Endodermal cell (in vitro differentiated cells): ENCODE measurements around the gene PSMB10. TPM values are rescaled to one million over a fixed set of nuclear protein-coding genes. Genes with fewer than 3 reads are reported as not detected.

Source experiments
- DNase-seq: peaks from one replicate; pipeline ENCODE4 v3.0.0-alpha.2; 2017
- H3K27ac ChIP-seq: 2 replicates; pipeline ENCODE4 v1.5.1; 2013; ENCODE audit warnings: mild to moderate bottlenecking, low read depth, low read length, moderate library complexity
- H3K27me3 ChIP-seq: 2 replicates; pipeline ENCODE4 v1.6.1; 2013; ENCODE audit warnings: mild to moderate bottlenecking, low read length, moderate library complexity; ENCODE audit not compliant: insufficient read depth, control insufficient read depth, poor library complexity, severe bottlenecking
- H3K36me3 ChIP-seq: 2 replicates; pipeline ENCODE4 v1.7.0; 2013; ENCODE audit warnings: mild to moderate bottlenecking, low read length, moderate library complexity; ENCODE audit not compliant: control insufficient read depth, insufficient read depth
- H3K4me1 ChIP-seq: one replicate; pipeline ENCODE4 v1.7.0; 2013; ENCODE audit warnings: low read length; ENCODE audit not compliant: control insufficient read depth, insufficient read depth
- H3K4me3 ChIP-seq: 2 replicates; pipeline ENCODE4 v1.5.1; 2013; ENCODE audit warnings: mild to moderate bottlenecking, low read length, moderate library complexity
- H3K9ac ChIP-seq: 2 replicates; pipeline ENCODE4 v1.6.1; 2013; ENCODE audit warnings: mild to moderate bottlenecking, low read length, moderate library complexity; ENCODE audit not compliant: poor library complexity, severe bottlenecking; ENCODE audit errors: extremely low read depth
- H3K9me3 ChIP-seq: 2 replicates; pipeline ENCODE4 v1.6.1; 2013; ENCODE audit warnings: mild to moderate bottlenecking, low read length, moderate library complexity; ENCODE audit not compliant: control insufficient read depth
- H3K27ac Mint-ChIP-seq: 2 replicates; pipeline ENCODE4 v1.8.0; 2020; ENCODE audit warnings: mixed read lengths
- H3K27me3 Mint-ChIP-seq: 2 replicates; pipeline ENCODE4 v1.8.0; 2021; ENCODE audit warnings: mild to moderate bottlenecking, mixed read lengths; ENCODE audit not compliant: insufficient read depth
- H3K36me3 Mint-ChIP-seq: 2 replicates; pipeline ENCODE4 v1.8.0; 2020; ENCODE audit warnings: low read depth, mixed read lengths
- H3K4me1 Mint-ChIP-seq: 2 replicates; pipeline ENCODE4 v1.8.0; 2020; ENCODE audit warnings: mixed read lengths
- H3K4me3 Mint-ChIP-seq: 2 replicates; pipeline ENCODE4 v1.8.0; 2020; ENCODE audit warnings: mild to moderate bottlenecking, moderate library complexity, mixed read lengths
- H3K9me3 Mint-ChIP-seq: 2 replicates; pipeline ENCODE4 v1.8.0; 2020; ENCODE audit warnings: mild to moderate bottlenecking, mixed read lengths
- WGBS, 2 experiments: methylation state at CpG; one replicate each; pipeline versions ENCODE4 v1.1.5 to v1.1.7; 2013; ENCODE audit warnings: missing lambda C conversion rate in 2 of 2, mixed read lengths in 1 of 2; ENCODE audit not compliant: insufficient coverage in 1 of 2, insufficient read length in 1 of 2; 5-methylcytosine and 5-hydroxymethylcytosine counted together
- total RNA-seq, 2 donors: library from RNA; stranded (reverse); fragmentation: NEBNext Ultra II Directional in 1 of 2; extraction: Animal tissue kit (Norgen Biotek cat#: 25700) in 1 of 2; gene quantifications; 2 replicates in 1 of 2; 3 replicates in 1 of 2; pipeline ENCODE4 v1.2.1, GENCODE V29; 2021
- TF ChIP-seq, protein P1 (sequence below): fragments of 200-600 bp; sonication (generic); conservative IDR thresholded peaks from 2 replicates; pipeline ENCODE4 v1.5.0; 2021; ENCODE audit warnings: antibody characterized with exemption, mild to moderate bottlenecking

Gene PSMB10
- total RNA-seq, 2 donors from 2014 or later = 15.5 to 16.5 TPM

- peaks cover 30% of the 10 kb centered on the region for H3K36me3 ChIP-seq
- no peaks in the 10 kb centered on the region for H3K27me3 Mint-ChIP-seq
- peak; percentile 90 for DNase-seq
- no peak overlapping the region for H3K27ac ChIP-seq
- H3K27ac Mint-ChIP-seq = no peak overlapping the region
- no peak overlapping the region for H3K9ac ChIP-seq
- H3K9me3 Mint-ChIP-seq = no peaks in the 10 kb centered on the region
- H3K36me3 Mint-ChIP-seq = peaks cover 13% of the 10 kb centered on the region
- whole genome bisulfite sequencing, 2 experiments = 78 to 91% methylated on average over 4 to 6 of the region's 6 CpGs
- no peak overlapping the region for H3K4me3 Mint-ChIP-seq
- H3K27me3 ChIP-seq = no peaks in the 10 kb centered on the region
- no peak overlapping the region for H3K4me3 ChIP-seq
- H3K9me3 ChIP-seq = no peaks in the 10 kb centered on the region
- H3K4me1 Mint-ChIP-seq = peaks cover 8% of the 10 kb centered on the region
- TF ChIP-seq, protein P1, sequence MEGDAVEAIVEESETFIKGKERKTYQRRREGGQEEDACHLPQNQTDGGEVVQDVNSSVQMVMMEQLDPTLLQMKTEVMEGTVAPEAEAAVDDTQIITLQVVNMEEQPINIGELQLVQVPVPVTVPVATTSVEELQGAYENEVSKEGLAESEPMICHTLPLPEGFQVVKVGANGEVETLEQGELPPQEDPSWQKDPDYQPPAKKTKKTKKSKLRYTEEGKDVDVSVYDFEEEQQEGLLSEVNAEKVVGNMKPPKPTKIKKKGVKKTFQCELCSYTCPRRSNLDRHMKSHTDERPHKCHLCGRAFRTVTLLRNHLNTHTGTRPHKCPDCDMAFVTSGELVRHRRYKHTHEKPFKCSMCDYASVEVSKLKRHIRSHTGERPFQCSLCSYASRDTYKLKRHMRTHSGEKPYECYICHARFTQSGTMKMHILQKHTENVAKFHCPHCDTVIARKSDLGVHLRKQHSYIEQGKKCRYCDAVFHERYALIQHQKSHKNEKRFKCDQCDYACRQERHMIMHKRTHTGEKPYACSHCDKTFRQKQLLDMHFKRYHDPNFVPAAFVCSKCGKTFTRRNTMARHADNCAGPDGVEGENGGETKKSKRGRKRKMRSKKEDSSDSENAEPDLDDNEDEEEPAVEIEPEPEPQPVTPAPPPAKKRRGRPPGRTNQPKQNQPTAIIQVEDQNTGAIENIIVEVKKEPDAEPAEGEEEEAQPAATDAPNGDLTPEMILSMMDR = peak; percentile 90
- peaks cover 10% of the 10 kb centered on the region for H3K4me1 ChIP-seq
These were observed 5.5 kb upstream of the PSMB10 start for GRCh38 chr16:67942200-67942509.

DNA sequence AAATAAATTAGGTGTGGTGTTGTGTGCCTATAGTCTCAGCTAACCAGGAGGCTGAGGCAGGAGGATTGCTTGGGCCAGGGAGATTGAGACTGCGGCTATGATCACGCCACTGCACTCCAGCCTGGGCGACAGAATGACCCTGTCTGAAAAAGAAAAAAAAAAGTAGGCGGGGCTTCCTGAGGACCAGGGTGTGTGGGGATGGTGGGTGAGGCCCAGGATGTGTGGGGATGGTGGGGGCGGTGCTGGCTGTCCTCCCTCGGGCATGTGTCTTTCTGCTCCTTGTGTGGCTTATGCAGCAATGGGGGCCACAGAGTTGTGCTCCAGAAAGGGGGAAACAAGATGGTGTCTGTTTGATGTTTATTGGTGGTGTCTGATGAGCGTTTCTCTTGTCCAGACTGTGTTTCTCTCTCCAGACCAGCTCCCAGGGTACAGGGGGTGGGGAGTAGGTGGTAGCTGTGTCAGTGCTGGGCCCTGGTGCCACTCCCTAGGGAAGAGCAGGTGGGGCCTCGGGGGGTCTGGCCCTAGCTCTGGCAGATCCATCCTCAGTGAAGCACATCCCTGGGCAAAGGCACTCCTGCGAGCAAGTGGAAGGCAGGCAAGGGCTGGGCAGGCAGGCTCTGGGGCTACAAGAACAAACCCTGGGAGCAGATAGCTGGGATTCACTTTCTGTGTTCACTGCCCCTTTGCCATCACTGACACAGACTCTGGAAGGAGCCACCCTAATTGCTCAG lies 5.0 kb upstream of the PSMB10 start:
- no peak overlapping the region for H3K9ac ChIP-seq
- no peak overlapping the region for H3K4me3 ChIP-seq
- Mint-ChIP-seq H3K27me3 (no peaks in the 10 kb centered on the region), H3K4me1 (peaks cover 13% of the 10 kb centered on the region), H3K4me3 (no peak overlapping the region), H3K36me3 (peaks cover 13% of the 10 kb centered on the region), H3K9me3 (no peaks in the 10 kb centered on the region), H3K27ac (no peak overlapping the region)
- peaks cover 26% of the 10 kb centered on the region for H3K36me3 ChIP-seq
- H3K27ac ChIP-seq = peak overlapping the region; percentile 16
- 88 to 91% methylated on average over 4 to 9 of the region's 9 CpGs for WGBS, 2 experiments
- no peaks in the 10 kb centered on the region for H3K27me3 ChIP-seq
- no peak for DNase-seq
- peaks cover 10% of the 10 kb centered on the region for H3K4me1 ChIP-seq
- TF ChIP-seq, protein P1 = no peak
- H3K9me3 ChIP-seq = no peaks in the 10 kb centered on the region

GRCh38 chr16:67940446-67941089 lies 3.9 kb upstream of the PSMB10 start:
- Histone ChIP-seq H3K9me3 (no peaks in the 10 kb centered on the region), H3K4me3 (no peak overlapping the region), H3K36me3 (peaks cover 19% of the 10 kb centered on the region), H3K27ac (no peak overlapping the region), H3K9ac (no peak overlapping the region), H3K4me1 (peaks cover 10% of the 10 kb centered on the region), H3K27me3 (no peaks in the 10 kb centered on the region)
- Mint-ChIP-seq H3K27ac (no peak overlapping the region), H3K4me3 (no peak overlapping the region), H3K4me1 (peaks cover 13% of the 10 kb centered on the region), H3K9me3 (no peaks in the 10 kb centered on the region), H3K36me3 (peaks cover 5% of the 10 kb centered on the region), H3K27me3 (no peaks in the 10 kb centered on the region)
- TF ChIP-seq, protein P1 = no peak
- DNase-seq = no peak
- WGBS, 2 experiments = 93 to 95% methylated on average over 4 to 5 of the region's 5 CpGs
